ENCODE results near the gene NLRC3.

DNA sequence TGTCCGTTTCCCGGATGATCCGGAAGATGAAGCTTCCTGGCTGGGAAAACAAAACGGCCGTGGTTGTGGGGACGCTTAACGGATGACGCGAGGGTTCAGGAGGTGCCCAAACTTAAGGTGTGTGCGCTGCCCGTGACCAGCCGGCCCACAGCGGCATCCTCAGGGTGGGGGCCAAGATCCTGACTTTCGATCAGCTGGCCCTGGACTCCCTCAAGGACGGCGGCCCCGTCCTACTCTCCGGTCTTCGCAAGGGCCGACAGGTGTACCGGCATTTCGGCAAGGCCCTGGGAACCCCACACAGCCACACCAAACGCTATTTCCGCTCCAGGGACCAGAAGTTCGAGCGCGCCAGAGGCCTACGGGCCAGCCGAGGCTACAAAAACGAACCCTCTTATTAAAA is 80.8 kb downstream of the NLRC3 start:
- TF ChIP-seq POLR2AphosphoS5 (IDR thresholded peaks at IDR 0.05; ENCODE audit: low read depth, low read length) (no peak), SIN3A (IDR thresholded peaks at IDR 0.05; ENCODE audit: borderline replicate concordance, insufficient read depth, low read depth, low read length) (no peak), TCF7L2 (IDR thresholded peaks at IDR 0.05; ENCODE audit: low read depth, low read length) (no peak)
- TF ChIP-seq, protein P1, sequence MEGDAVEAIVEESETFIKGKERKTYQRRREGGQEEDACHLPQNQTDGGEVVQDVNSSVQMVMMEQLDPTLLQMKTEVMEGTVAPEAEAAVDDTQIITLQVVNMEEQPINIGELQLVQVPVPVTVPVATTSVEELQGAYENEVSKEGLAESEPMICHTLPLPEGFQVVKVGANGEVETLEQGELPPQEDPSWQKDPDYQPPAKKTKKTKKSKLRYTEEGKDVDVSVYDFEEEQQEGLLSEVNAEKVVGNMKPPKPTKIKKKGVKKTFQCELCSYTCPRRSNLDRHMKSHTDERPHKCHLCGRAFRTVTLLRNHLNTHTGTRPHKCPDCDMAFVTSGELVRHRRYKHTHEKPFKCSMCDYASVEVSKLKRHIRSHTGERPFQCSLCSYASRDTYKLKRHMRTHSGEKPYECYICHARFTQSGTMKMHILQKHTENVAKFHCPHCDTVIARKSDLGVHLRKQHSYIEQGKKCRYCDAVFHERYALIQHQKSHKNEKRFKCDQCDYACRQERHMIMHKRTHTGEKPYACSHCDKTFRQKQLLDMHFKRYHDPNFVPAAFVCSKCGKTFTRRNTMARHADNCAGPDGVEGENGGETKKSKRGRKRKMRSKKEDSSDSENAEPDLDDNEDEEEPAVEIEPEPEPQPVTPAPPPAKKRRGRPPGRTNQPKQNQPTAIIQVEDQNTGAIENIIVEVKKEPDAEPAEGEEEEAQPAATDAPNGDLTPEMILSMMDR (IDR thresholded peaks at IDR 0.05) = no peak
- TF ChIP-seq, protein P2, sequence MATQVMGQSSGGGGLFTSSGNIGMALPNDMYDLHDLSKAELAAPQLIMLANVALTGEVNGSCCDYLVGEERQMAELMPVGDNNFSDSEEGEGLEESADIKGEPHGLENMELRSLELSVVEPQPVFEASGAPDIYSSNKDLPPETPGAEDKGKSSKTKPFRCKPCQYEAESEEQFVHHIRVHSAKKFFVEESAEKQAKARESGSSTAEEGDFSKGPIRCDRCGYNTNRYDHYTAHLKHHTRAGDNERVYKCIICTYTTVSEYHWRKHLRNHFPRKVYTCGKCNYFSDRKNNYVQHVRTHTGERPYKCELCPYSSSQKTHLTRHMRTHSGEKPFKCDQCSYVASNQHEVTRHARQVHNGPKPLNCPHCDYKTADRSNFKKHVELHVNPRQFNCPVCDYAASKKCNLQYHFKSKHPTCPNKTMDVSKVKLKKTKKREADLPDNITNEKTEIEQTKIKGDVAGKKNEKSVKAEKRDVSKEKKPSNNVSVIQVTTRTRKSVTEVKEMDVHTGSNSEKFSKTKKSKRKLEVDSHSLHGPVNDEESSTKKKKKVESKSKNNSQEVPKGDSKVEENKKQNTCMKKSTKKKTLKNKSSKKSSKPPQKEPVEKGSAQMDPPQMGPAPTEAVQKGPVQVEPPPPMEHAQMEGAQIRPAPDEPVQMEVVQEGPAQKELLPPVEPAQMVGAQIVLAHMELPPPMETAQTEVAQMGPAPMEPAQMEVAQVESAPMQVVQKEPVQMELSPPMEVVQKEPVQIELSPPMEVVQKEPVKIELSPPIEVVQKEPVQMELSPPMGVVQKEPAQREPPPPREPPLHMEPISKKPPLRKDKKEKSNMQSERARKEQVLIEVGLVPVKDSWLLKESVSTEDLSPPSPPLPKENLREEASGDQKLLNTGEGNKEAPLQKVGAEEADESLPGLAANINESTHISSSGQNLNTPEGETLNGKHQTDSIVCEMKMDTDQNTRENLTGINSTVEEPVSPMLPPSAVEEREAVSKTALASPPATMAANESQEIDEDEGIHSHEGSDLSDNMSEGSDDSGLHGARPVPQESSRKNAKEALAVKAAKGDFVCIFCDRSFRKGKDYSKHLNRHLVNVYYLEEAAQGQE (IDR thresholded peaks at IDR 0.05; ENCODE audit: insufficient read depth in 1 of 2, low read depth in 2 of 2, low read length in 1 of 2) = no peak

Measured in Panc1 (cell line).